Femur (tissue), 1 donor: ENCODE measurements around the gene GNAO1.
"Not testable (repeated sequence)": the region's sequence is repeated elsewhere in the genome, so short reads cannot be mapped to it uniquely, and the experiment has no call there.

ENCODE experiments used
- DNase-seq: peaks from one replicate; pipeline ENCODE4 v3.0.0-alpha.2; 2017

Gene GNAO1

GRCh38 chr16:56370875-56371659, 179.8 kb downstream of the GNAO1 start:
- no peak for DNase-seq

GRCh38 chr16:56371660-56371937, 180.3 kb downstream of the GNAO1 start:
- DNase-seq, result no peak

- no peak for DNase-seq
Observed at GRCh38 chr16:56372013-56372634, 180.8 kb downstream of the GNAO1 start.

- no peak for DNase-seq
Observed at GRCh38 chr16:56373003-56373402, 181.7 kb downstream of the GNAO1 start.

GRCh38 chr16:56375792-56376191, 184.5 kb downstream of the GNAO1 start:
- DNase-seq, result not testable (repeated sequence)

- DNase-seq, result not testable (repeated sequence)
Observed at GRCh38 chr16:56379044-56379443, 187.8 kb downstream of the GNAO1 start.

GRCh38 chr16:56380778-56381485, 189.6 kb downstream of the GNAO1 start:
- not testable (repeated sequence) for DNase-seq

GRCh38 chr16:56382459-56382858, 191.2 kb downstream of the GNAO1 start:
- no peak for DNase-seq

GRCh38 chr16:56382901-56383355, 191.6 kb downstream of the GNAO1 start:
- no peak for DNase-seq

- DNase-seq, result no peak
Observed at GRCh38 chr16:56384074-56384721, 192.9 kb downstream of the GNAO1 start.

GRCh38 chr16:56387396-56387795, 196.1 kb downstream of the GNAO1 start:
- no peak for DNase-seq

GRCh38 chr16:56388209-56388608, 196.9 kb downstream of the GNAO1 start:
- DNase-seq, result no peak

GRCh38 chr16:56389554-56389953, 198.3 kb downstream of the GNAO1 start:
- DNase-seq, result no peak

- DNase-seq, result not testable (repeated sequence)
Observed at GRCh38 chr16:56396724-56397123, 205.4 kb downstream of the GNAO1 start.

GRCh38 chr16:56399047-56399446, 207.8 kb downstream of the GNAO1 start:
- DNase-seq, result no peak

- no peak for DNase-seq
Observed at GRCh38 chr16:56399486-56399885, 208.2 kb downstream of the GNAO1 start.

- DNase-seq, result no peak
Observed at GRCh38 chr16:56400458-56400857, 209.2 kb downstream of the GNAO1 start.

- no peak for DNase-seq
Observed at GRCh38 chr16:56401482-56401881, 210.2 kb downstream of the GNAO1 start.

- no peak for DNase-seq
Observed at GRCh38 chr16:56405977-56406672, 214.8 kb downstream of the GNAO1 start.
